AG04450 (cell line): ENCODE data around the gene SRSF1. TPM values are rescaled to one million over a fixed set of nuclear protein-coding genes. Genes with fewer than 3 reads are reported as not detected.

Source experiments
- CTCF ChIA-PET: fragments of 300-600, 350-600 bp; formaldehyde crosslinking; extraction: SDS; loops from one replicate; lab custom pipeline; 2022; ENCODE audit warnings: antibody characterized with exemption, inconsistent platforms; lab: Charles Lee
- POLR2A ChIA-PET: fragments of 350-600 bp; formaldehyde crosslinking; extraction: SDS; loops from one replicate; lab custom pipeline; 2021; ENCODE audit warnings: antibody characterized with exemption, inconsistent platforms; lab: Yijun Ruan, JAX
- DNase-seq: peaks from one replicate; pipeline ENCODE4 v3.0.0-alpha.2; 2011; ENCODE audit warnings: low read depth, low spot score
- H3K27ac ChIP-seq: one replicate; pipeline ENCODE4 v1.5.1; 2012; ENCODE audit warnings: low read depth, low read length, control low read depth
- H3K27me3 ChIP-seq: one replicate; pipeline ENCODE4 v1.6.0; 2012; ENCODE audit warnings: low read length; ENCODE audit not compliant: control insufficient read depth, insufficient read depth
- H3K4me3 ChIP-seq: 2 replicates; pipeline ENCODE4 v1.5.1; 2011; ENCODE audit warnings: mild to moderate bottlenecking, low read depth, low read length, control low read depth
- H3K9me3 ChIP-seq: 2 replicates; pipeline ENCODE4 v1.5.1; 2012; ENCODE audit warnings: low read length; ENCODE audit not compliant: control insufficient read depth, insufficient read depth
- CTCF ChIP-seq: IDR thresholded peaks from 2 replicates; pipeline ENCODE4 v1.5.1; 2011; ENCODE audit warnings: low read depth, low read length, control low read depth, inconsistent platforms
- polyA plus RNA-seq: library from polyadenylated mRNA; depleted of rRNA; stranded (reverse); fragments of >200 nt; gene quantifications from 2 replicates; pipeline ENCODE4 v1.2.3, GENCODE V29; 2011

The SRSF1 gene
- polyA plus RNA-seq, 1 experiment, result 249 TPM

- POLR2A ChIA-PET, result no interaction called here
- no peak for TF ChIP-seq CTCF
- no peaks in the 10 kb centered on the region for H3K9me3 ChIP-seq
- DNase-seq, result no peak
- CTCF ChIA-PET, result no interaction called here
- peaks cover 16% of the 10 kb centered on the region for H3K27me3 ChIP-seq
- no peak overlapping the region for H3K4me3 ChIP-seq
- H3K27ac ChIP-seq, result no peak overlapping the region
These were observed 32.9 kb upstream of the SRSF1 start for GRCh38 chr17:58039975-58040374.

GRCh38 chr17:58032691-58033415, 25.8 kb upstream of the SRSF1 start:
- Histone ChIP-seq H3K9me3 (no peaks in the 10 kb centered on the region), H3K27me3 (no peaks in the 10 kb centered on the region), H3K4me3 (no peak overlapping the region), H3K27ac (no peak overlapping the region)
- POLR2A ChIA-PET, result no interaction called here
- CTCF ChIA-PET, result no interaction called here
- no peak for DNase-seq
- no peak for TF ChIP-seq CTCF

- TF ChIP-seq CTCF, result no peak
- ChIA-PET CTCF (interaction anchor here (0.7 kb wide), 1 partner anchor 785 kb away, joined by 19 read pairs; no protein-coding TSS in a partner anchor), POLR2A (no interaction called here)
- H3K27ac ChIP-seq, result no peak overlapping the region
- no peak overlapping the region for H3K4me3 ChIP-seq
- peaks cover 4% of the 10 kb centered on the region for H3K27me3 ChIP-seq
- no peaks in the 10 kb centered on the region for H3K9me3 ChIP-seq
- DNase-seq, result no peak
These were observed 21.5 kb upstream of the SRSF1 start for GRCh38 chr17:58028578-58028977.

GRCh38 chr17:58020401-58020800, 13.4 kb upstream of the SRSF1 start:
- ChIA-PET POLR2A (no interaction called here), CTCF (no interaction called here)
- peaks cover 4% of the 10 kb centered on the region for H3K27me3 ChIP-seq
- no peaks in the 10 kb centered on the region; the same call in 1 of the 2 replicates for H3K9me3 ChIP-seq
- no peak overlapping the region for H3K4me3 ChIP-seq
- TF ChIP-seq CTCF, result no peak
- no peak for DNase-seq
- H3K27ac ChIP-seq, result no peak overlapping the region

- TF ChIP-seq CTCF, result no peak
These were observed 12.5 kb upstream of the SRSF1 start for GRCh38 chr17:58019521-58019920.

More at GRCh38 chr17:58019521-58019920, 12.5 kb upstream of the SRSF1 start:
- Histone ChIP-seq H3K27me3 (peaks cover 4% of the 10 kb centered on the region), H3K4me3 (no peak overlapping the region), H3K27ac (no peak overlapping the region), H3K9me3 (no peaks in the 10 kb centered on the region; the same call in 1 of the 2 replicates)
- ChIA-PET POLR2A (no interaction called here), CTCF (no interaction called here)
- DNase-seq, result no peak
